ENCODE data around the gene ARHGAP15.

DNA sequence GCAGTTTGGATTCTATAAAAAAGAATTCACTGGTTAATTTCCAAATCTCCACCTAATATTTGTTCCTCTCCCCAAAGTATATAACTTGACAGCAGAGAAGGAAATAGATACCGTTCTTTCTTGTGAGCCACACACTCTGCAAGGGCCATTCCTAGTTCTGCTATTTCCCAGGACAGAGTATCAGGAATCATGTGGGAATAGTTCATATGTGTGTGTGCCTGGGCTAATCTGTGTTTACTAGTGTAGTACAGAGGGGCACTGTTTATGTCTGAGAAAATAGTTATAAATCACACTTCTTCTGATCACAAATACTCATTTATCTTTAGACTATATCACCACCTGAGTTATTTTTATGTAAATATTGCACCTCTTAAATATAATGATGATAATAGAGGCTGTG lies 296.7 kb downstream of the ARHGAP15 start:
- TF ChIP-seq YY1 (IDR thresholded peaks at IDR 0.05; ENCODE audit: insufficient read depth, insufficient read length) (no peak), ZNF274 (IDR thresholded peaks at IDR 0.05; ENCODE audit: low read depth, low read length) (no peak), SUZ12 (IDR thresholded peaks at IDR 0.05; ENCODE audit: extremely low read depth, insufficient read depth, insufficient read length) (no peak)

Data from NT2/D1 (cell line).